GM18511 (cell line): ENCODE results near the gene FAM229A.
"Not testable (repeated sequence)": the region's sequence is repeated elsewhere in the genome, so short reads cannot be mapped to it uniquely, and the experiment has no call there.

Experiments used
- ATAC-seq: cut with Tn5 transposase; IDR thresholded peaks from one replicate; pipeline ENCODE4 v1.9.1; 2021; ENCODE audit warnings: mild to moderate bottlenecking, moderate library complexity; ENCODE audit not compliant: unreplicated experiment

FAM229A gene

GRCh38 chr1:32377541-32378220 lies 15.4 kb upstream of the FAM229A start:
- ATAC-seq: no peak

GRCh38 chr1:32376199-32376598 lies 13.9 kb upstream of the FAM229A start:
- no peak for ATAC-seq

GRCh38 chr1:32373996-32374592 lies 11.8 kb upstream of the FAM229A start:
- no peak for ATAC-seq

GRCh38 chr1:32372149-32372756 lies 10.0 kb upstream of the FAM229A start:
- no peak for ATAC-seq

GRCh38 chr1:32367912-32368635 lies 5.8 kb upstream of the FAM229A start:
- no peak for ATAC-seq

- ATAC-seq: no peak
Observed at GRCh38 chr1:32365445-32365844, 3.2 kb upstream of the FAM229A start.

GRCh38 chr1:32364836-32365235 lies 2.6 kb upstream of the FAM229A start:
- no peak for ATAC-seq

GRCh38 chr1:32363713-32364112 lies 1.4 kb upstream of the FAM229A start:
- no peak for ATAC-seq

GRCh38 chr1:32361674-32362473 lies 411 bp downstream of the FAM229A start:
- no peak for ATAC-seq

GRCh38 chr1:32361308-32361673 lies 994 bp downstream of the FAM229A start:
- ATAC-seq: no peak

GRCh38 chr1:32358435-32358834 lies 3.9 kb downstream of the FAM229A start:
- ATAC-seq: no peak

GRCh38 chr1:32357614-32358013 lies 4.7 kb downstream of the FAM229A start:
- ATAC-seq: no peak

GRCh38 chr1:32356478-32356877 lies 5.8 kb downstream of the FAM229A start:
- no peak for ATAC-seq

- not testable (repeated sequence) for ATAC-seq
Observed at GRCh38 chr1:32355778-32356177, 6.5 kb downstream of the FAM229A start.

GRCh38 chr1:32353886-32354570 lies 8.3 kb downstream of the FAM229A start:
- no peak for ATAC-seq

GRCh38 chr1:32353431-32353830 lies 8.9 kb downstream of the FAM229A start:
- ATAC-seq: no peak

GRCh38 chr1:32352831-32353383 lies 9.4 kb downstream of the FAM229A start:
- no peak for ATAC-seq

GRCh38 chr1:32352239-32352745 lies 10.0 kb downstream of the FAM229A start:
- no peak for ATAC-seq

- ATAC-seq: peak; percentile 87
Observed at GRCh38 chr1:32351399-32352238, 10.7 kb downstream of the FAM229A start.
